K562 (cell line): ENCODE data around the gene TRIP6. TPM values are rescaled to one million over a fixed set of nuclear protein-coding genes. Genes with fewer than 3 reads are reported as not detected.

Source experiments
- BACH1 ChIP-seq: fragments of 200-800 bp; sonication (Bioruptor generic); IDR thresholded peaks from 2 replicates; pipeline ENCODE4 v1.6.1; 2016; ENCODE audit warnings: missing genetic modification characterization, missing compliant biosample characterization
- HDAC8 ChIP-seq: fragments of 450-650 bp; IDR thresholded peaks from 2 replicates; pipeline ENCODE4 v1.6.1; 2016; ENCODE audit warnings: mild to moderate bottlenecking, missing genetic modification characterization, moderate library complexity, missing compliant biosample characterization
- HNRNPL ChIP-seq: fragments of 200-400 bp; formaldehyde crosslinking; IDR thresholded peaks from 2 replicates; pipeline ENCODE4 v1.6.1; 2017; ENCODE audit warnings: low read depth, mild to moderate bottlenecking, low read length
- RBM22 ChIP-seq: fragments of 200-400 bp; formaldehyde crosslinking; IDR thresholded peaks from 2 replicates; pipeline ENCODE4 v1.6.1; 2018; ENCODE audit warnings: low read length, low read depth; ENCODE audit not compliant: poor library complexity, severe bottlenecking
- SETDB1 ChIP-seq: IDR thresholded peaks from one replicate; pipeline ENCODE4 v1.6.1; 2012; ENCODE audit warnings: low read length, control low read depth, inconsistent platforms
- ZC3H8 ChIP-seq: fragments of 450-650 bp; IDR thresholded peaks from 2 replicates; pipeline ENCODE4 v1.6.1; 2017
- ZNF134 ChIP-seq: fragments of 250-450 bp; sonication (Bioruptor Pico); conservative IDR thresholded peaks from 2 replicates; pipeline ENCODE4 v1.4.0; 2020
- ZNF384 ChIP-seq: IDR thresholded peaks from 2 replicates; pipeline ENCODE4 v1.6.1; 2012; ENCODE audit warnings: low read depth, low read length, improper control_type of control experiment
- ZNF696 ChIP-seq: fragments of 250-450 bp; sonication (Bioruptor Pico); conservative IDR thresholded peaks from 2 replicates; pipeline ENCODE4 v1.4.0; 2020; ENCODE audit warnings: mild to moderate bottlenecking, moderate library complexity
- ZNF717 ChIP-seq: fragments of 250-450 bp; sonication (Bioruptor Pico); IDR thresholded peaks from 2 replicates; pipeline ENCODE4 v1.5.0; 2021
- polyA plus RNA-seq, 8 experiments: library from polyadenylated mRNA; depleted of rRNA in 4 of 8; stranded (reverse) in 5 of 8; unstranded in 3 of 8; fragments of >200 nt; fragmentation: Nextera tagmentation in 2 of 8; fragmentation: Illumina TruSeq in 1 of 8; extraction: Ambion mirVana in 2 of 8; extraction: Trizol in 1 of 8; gene quantifications; 2 replicates each; pipeline versions ENCODE4 v1.2.1 to v1.2.3, GENCODE V29; 2011 to 2014; ENCODE audit warnings: inconsistent platforms in 1 of 8, missing spikeins in 1 of 8
- total RNA-seq, 7 experiments: library from RNA; depleted of rRNA in 6 of 7; stranded (reverse); fragments of >200 nt in 6 of 7; fragmentation: Illumina TruSeq in 2 of 7; extraction: Trizol in 2 of 7; gene quantifications; 2 replicates each; pipeline versions ENCODE4 v1.2.1 to v1.2.3, GENCODE V29; 2011 to 2021; ENCODE audit warnings: low replicate concordance in 1 of 7
- TF ChIP-seq, protein P1 (sequence below): fragments of 450-650 bp; formaldehyde crosslinking; IDR thresholded peaks from 2 replicates; pipeline ENCODE4 v1.4.0; 2020; ENCODE audit warnings: mild to moderate bottlenecking
- TF ChIP-seq, protein P2 (sequence below): sonication (generic); formaldehyde crosslinking; IDR thresholded peaks from 2 replicates; pipeline ENCODE4 v1.8.1; 2023; ENCODE audit warnings: missing genetic modification reagents, mild to moderate bottlenecking, borderline replicate concordance
- TF ChIP-seq, protein P3 (sequence below): fragments of 250-450 bp; sonication (Bioruptor Pico); IDR thresholded peaks from 2 replicates; pipeline ENCODE4 v1.5.0; 2020; ENCODE audit warnings: mild to moderate bottlenecking
- TF ChIP-seq, protein P4 (sequence below): sonication (generic); formaldehyde crosslinking; IDR thresholded peaks from 2 replicates; pipeline ENCODE4 v1.4.0; 2020; ENCODE audit warnings: mild to moderate bottlenecking, missing genetic modification reagents
- TF ChIP-seq, protein P5 (sequence below): fragments of 450-650 bp; formaldehyde crosslinking; IDR thresholded peaks from 2 replicates; pipeline ENCODE4 v1.4.0; 2020; ENCODE audit warnings: mild to moderate bottlenecking, mixed read lengths
- TF ChIP-seq, protein P6 (sequence below): fragments of 450-650 bp; IDR thresholded peaks from 2 replicates; pipeline ENCODE4 v1.6.1; 2016; ENCODE audit warnings: missing biosample characterization, missing genetic modification characterization

The TRIP6 gene
- total and polyA plus RNA-seq, 9 of the 15 experiments (the other 6 are each of a cell fraction or from before 2014, with no cell fraction given), result 5.9 to 141 (median 54.0) TPM

DNA sequence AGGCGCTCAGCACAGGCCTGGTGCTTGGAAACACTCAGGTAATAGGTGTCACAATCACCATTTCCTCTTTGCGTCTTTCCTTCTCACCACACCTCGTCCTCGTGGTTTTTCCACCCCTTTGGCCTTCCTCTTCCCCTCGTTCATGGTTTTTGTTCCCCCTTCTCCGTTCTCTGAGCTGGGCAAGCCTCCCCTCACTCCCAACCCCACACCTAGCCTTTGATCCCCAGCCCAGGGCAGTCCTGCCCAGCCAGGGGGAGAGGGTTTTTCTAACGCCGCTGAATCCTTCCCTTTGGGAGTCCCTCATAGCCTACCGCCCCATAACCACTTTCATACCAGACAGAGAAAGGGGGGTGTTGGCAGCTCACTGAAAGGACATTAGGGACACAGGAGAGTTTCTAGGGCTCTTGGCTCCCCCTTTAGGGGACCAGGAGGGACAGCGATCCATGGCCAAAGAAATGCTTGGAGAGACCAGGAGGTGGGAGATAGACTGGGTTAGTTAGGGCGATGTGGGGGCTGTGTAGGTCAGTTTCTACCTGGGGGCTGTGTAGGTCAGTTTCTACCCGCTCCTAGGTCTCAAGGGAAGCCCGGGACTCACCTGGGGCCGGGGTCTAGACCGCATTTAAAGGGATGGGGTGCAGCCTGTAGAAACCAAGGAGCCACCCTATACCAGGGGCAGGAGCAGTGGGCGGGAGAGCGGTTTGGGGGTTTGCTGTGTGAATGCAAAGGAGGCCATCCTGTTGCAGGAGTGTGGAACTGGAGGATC lies 41.3 kb upstream of the TRIP6 start (continued):
- TF ChIP-seq, protein P1, sequence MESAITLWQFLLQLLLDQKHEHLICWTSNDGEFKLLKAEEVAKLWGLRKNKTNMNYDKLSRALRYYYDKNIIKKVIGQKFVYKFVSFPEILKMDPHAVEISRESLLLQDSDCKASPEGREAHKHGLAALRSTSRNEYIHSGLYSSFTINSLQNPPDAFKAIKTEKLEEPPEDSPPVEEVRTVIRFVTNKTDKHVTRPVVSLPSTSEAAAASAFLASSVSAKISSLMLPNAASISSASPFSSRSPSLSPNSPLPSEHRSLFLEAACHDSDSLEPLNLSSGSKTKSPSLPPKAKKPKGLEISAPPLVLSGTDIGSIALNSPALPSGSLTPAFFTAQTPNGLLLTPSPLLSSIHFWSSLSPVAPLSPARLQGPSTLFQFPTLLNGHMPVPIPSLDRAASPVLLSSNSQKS (CRISPR knock-in tag), result no peak
- TF ChIP-seq SETDB1 (no peak), HDAC8 (tag) (no peak), ZNF134 (CRISPR knock-in tag) (no peak), ZNF717 (CRISPR knock-in tag) (no peak), RBM22 (no peak), ZC3H8 (no peak), BACH1 (tag) (no peak), HNRNPL (no peak), ZNF696 (CRISPR knock-in tag) (no peak), ZNF384 (no peak)
- TF ChIP-seq, protein P2, sequence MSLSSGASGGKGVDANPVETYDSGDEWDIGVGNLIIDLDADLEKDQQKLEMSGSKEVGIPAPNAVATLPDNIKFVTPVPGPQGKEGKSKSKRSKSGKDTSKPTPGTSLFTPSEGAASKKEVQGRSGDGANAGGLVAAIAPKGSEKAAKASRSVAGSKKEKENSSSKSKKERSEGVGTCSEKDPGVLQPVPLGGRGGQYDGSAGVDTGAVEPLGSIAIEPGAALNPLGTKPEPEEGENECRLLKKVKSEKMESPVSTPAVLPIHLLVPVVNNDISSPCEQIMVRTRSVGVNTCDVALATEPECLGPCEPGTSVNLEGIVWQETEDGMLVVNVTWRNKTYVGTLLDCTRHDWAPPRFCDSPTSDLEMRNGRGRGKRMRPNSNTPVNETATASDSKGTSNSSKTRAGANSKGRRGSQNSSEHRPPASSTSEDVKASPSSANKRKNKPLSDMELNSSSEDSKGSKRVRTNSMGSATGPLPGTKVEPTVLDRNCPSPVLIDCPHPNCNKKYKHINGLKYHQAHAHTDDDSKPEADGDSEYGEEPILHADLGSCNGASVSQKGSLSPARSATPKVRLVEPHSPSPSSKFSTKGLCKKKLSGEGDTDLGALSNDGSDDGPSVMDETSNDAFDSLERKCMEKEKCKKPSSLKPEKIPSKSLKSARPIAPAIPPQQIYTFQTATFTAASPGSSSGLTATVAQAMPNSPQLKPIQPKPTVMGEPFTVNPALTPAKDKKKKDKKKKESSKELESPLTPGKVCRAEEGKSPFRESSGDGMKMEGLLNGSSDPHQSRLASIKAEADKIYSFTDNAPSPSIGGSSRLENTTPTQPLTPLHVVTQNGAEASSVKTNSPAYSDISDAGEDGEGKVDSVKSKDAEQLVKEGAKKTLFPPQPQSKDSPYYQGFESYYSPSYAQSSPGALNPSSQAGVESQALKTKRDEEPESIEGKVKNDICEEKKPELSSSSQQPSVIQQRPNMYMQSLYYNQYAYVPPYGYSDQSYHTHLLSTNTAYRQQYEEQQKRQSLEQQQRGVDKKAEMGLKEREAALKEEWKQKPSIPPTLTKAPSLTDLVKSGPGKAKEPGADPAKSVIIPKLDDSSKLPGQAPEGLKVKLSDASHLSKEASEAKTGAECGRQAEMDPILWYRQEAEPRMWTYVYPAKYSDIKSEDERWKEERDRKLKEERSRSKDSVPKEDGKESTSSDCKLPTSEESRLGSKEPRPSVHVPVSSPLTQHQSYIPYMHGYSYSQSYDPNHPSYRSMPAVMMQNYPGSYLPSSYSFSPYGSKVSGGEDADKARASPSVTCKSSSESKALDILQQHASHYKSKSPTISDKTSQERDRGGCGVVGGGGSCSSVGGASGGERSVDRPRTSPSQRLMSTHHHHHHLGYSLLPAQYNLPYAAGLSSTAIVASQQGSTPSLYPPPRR (CRISPR knock-in tag), result no peak
- TF ChIP-seq, protein P3, sequence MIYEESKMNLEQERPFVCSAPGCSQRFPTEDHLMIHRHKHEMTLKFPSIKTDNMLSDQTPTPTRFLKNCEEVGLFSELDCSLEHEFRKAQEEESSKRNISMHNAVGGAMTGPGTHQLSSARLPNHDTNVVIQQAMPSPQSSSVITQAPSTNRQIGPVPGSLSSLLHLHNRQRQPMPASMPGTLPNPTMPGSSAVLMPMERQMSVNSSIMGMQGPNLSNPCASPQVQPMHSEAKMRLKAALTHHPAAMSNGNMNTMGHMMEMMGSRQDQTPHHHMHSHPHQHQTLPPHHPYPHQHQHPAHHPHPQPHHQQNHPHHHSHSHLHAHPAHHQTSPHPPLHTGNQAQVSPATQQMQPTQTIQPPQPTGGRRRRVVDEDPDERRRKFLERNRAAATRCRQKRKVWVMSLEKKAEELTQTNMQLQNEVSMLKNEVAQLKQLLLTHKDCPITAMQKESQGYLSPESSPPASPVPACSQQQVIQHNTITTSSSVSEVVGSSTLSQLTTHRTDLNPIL (CRISPR knock-in tag), result no peak
- TF ChIP-seq, protein P4, sequence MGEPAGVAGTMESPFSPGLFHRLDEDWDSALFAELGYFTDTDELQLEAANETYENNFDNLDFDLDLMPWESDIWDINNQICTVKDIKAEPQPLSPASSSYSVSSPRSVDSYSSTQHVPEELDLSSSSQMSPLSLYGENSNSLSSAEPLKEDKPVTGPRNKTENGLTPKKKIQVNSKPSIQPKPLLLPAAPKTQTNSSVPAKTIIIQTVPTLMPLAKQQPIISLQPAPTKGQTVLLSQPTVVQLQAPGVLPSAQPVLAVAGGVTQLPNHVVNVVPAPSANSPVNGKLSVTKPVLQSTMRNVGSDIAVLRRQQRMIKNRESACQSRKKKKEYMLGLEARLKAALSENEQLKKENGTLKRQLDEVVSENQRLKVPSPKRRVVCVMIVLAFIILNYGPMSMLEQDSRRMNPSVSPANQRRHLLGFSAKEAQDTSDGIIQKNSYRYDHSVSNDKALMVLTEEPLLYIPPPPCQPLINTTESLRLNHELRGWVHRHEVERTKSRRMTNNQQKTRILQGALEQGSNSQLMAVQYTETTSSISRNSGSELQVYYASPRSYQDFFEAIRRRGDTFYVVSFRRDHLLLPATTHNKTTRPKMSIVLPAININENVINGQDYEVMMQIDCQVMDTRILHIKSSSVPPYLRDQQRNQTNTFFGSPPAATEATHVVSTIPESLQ (CRISPR knock-in tag), result no peak
- TF ChIP-seq, protein P5, sequence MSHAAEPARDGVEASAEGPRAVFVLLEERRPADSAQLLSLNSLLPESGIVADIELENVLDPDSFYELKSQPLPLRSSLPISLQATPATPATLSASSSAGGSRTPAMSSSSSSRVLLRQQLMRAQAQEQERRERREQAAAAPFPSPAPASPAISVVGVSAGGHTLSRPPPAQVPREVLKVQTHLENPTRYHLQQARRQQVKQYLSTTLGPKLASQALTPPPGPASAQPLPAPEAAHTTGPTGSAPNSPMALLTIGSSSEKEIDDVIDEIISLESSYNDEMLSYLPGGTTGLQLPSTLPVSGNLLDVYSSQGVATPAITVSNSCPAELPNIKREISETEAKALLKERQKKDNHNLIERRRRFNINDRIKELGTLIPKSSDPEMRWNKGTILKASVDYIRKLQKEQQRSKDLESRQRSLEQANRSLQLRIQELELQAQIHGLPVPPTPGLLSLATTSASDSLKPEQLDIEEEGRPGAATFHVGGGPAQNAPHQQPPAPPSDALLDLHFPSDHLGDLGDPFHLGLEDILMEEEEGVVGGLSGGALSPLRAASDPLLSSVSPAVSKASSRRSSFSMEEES, result no peak
- TF ChIP-seq, protein P6, sequence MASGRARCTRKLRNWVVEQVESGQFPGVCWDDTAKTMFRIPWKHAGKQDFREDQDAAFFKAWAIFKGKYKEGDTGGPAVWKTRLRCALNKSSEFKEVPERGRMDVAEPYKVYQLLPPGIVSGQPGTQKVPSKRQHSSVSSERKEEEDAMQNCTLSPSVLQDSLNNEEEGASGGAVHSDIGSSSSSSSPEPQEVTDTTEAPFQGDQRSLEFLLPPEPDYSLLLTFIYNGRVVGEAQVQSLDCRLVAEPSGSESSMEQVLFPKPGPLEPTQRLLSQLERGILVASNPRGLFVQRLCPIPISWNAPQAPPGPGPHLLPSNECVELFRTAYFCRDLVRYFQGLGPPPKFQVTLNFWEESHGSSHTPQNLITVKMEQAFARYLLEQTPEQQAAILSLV (tag), result no peak
